Effector CD8-positive, alpha-beta T cell (primary cell): Measurements from ENCODE around the gene ARMC9.

Source experiments
- DNase-seq: peaks from one replicate; lab custom pipeline; 2025; lab: John Stamatoyannopoulos, UW

The ARMC9 gene

GRCh38 chr2:231308631-231309428 lies 110.4 kb downstream of the ARMC9 start:
- no peak for DNase-seq

GRCh38 chr2:231312066-231312465 lies 113.6 kb downstream of the ARMC9 start:
- DNase-seq: no peak

GRCh38 chr2:231315896-231316295 lies 117.5 kb downstream of the ARMC9 start:
- DNase-seq: no peak

GRCh38 chr2:231317579-231317978 lies 119.1 kb downstream of the ARMC9 start:
- DNase-seq: no peak

- DNase-seq: no peak
These were observed 120.0 kb downstream of the ARMC9 start for GRCh38 chr2:231318436-231318835.

GRCh38 chr2:231318954-231319353 lies 120.5 kb downstream of the ARMC9 start:
- DNase-seq: no peak

GRCh38 chr2:231319867-231320266 lies 121.4 kb downstream of the ARMC9 start:
- DNase-seq: no peak

- no peak for DNase-seq
These were observed 122.6 kb downstream of the ARMC9 start for GRCh38 chr2:231321021-231321420.

- DNase-seq: no peak
These were observed 123.3 kb downstream of the ARMC9 start for GRCh38 chr2:231321556-231322334.

- DNase-seq: no peak
These were observed 124.9 kb downstream of the ARMC9 start for GRCh38 chr2:231323316-231323715.

- no peak for DNase-seq
These were observed 127.4 kb downstream of the ARMC9 start for GRCh38 chr2:231325826-231326225.

- no peak for DNase-seq
These were observed 128.0 kb downstream of the ARMC9 start for GRCh38 chr2:231326404-231326803.

GRCh38 chr2:231330311-231330710 lies 131.9 kb downstream of the ARMC9 start:
- DNase-seq: no peak

- no peak for DNase-seq
These were observed 133.1 kb downstream of the ARMC9 start for GRCh38 chr2:231331533-231331932.

- DNase-seq: no peak
These were observed 134.0 kb downstream of the ARMC9 start for GRCh38 chr2:231332388-231332787.

- DNase-seq: no peak
These were observed 134.6 kb downstream of the ARMC9 start for GRCh38 chr2:231332872-231333500.

GRCh38 chr2:231334179-231334930 lies 135.9 kb downstream of the ARMC9 start:
- no peak for DNase-seq

- no peak for DNase-seq
These were observed 136.6 kb downstream of the ARMC9 start for GRCh38 chr2:231334981-231335380.

- DNase-seq: no peak
These were observed 137.2 kb downstream of the ARMC9 start for GRCh38 chr2:231335591-231335990.

- no peak for DNase-seq
These were observed 137.8 kb downstream of the ARMC9 start for GRCh38 chr2:231336236-231336635.

- DNase-seq: no peak
These were observed 138.3 kb downstream of the ARMC9 start for GRCh38 chr2:231336700-231337099.
